Stimulated activated CD4-positive, alpha-beta T cell treated with anti-CD3 and anti-CD28 coated beads, Interleukin-2, amount 100 ng/mL, for 4 hours (primary cell): ENCODE results near the gene RAB26.

Experiments used
- DNase-seq: peaks from one replicate; pipeline ENCODE4 v3.0.0-alpha.2; 2020; ENCODE audit warnings: low read depth

The RAB26 gene

GRCh38 chr16:2178321-2179106, 30.1 kb downstream of the RAB26 start:
- DNase-seq: no peak

- no peak for DNase-seq
Measured at GRCh38 chr16:2179107-2179501, 30.7 kb downstream of the RAB26 start.

DNA sequence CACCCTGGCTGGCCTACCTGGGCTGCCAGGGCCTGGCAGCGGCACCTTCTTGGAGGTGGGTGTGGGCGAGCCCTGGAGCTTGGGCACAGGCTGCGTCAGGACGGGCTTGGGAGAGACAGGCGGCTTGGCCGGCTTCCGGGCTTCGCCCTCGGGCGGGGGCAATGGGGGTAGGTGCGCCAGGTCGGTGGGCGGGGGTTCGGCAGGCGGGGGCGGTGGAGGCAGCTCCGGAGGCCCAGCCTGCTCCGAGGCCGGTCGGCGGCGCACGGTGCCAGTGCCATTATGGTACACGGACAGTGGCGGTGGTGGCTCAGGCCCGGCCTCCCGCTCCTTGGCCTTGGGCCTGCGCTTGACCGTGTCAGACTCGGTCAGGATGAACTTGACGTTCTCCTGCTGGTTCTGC, 31.2 kb downstream of the RAB26 start:
- no peak for DNase-seq

GRCh38 chr16:2180461-2180860, 32.0 kb downstream of the RAB26 start:
- no peak for DNase-seq

GRCh38 chr16:2180962-2181923, 32.8 kb downstream of the RAB26 start:
- no peak for DNase-seq

- DNase-seq: no peak
Measured at GRCh38 chr16:2181952-2182351, 33.5 kb downstream of the RAB26 start.

- no peak for DNase-seq
Measured at GRCh38 chr16:2183671-2184070, 35.2 kb downstream of the RAB26 start.

DNA sequence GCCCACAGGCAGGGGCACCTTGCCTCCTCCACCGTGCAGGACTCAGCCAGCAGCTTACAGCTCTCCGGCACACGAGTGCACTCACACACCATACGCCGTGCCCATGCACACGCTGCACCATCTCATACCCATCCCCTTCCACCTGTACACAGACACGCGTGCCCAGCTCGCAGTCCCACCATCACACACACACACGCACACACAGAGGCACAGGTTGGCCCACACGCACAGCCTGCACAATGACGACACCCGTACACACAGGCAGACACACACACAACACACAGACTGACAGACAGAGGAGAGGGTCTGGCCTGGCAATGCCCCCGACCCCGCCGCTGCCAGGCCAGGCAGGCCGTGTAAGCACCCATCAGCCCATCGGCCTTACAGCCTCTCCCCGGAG, 35.9 kb downstream of the RAB26 start:
- no peak for DNase-seq

GRCh38 chr16:2184962-2185361, 36.5 kb downstream of the RAB26 start:
- DNase-seq: no peak

GRCh38 chr16:2186064-2186463, 37.6 kb downstream of the RAB26 start:
- DNase-seq: no peak

- DNase-seq: no peak
Measured at GRCh38 chr16:2186505-2186904, 38.1 kb downstream of the RAB26 start.

DNA sequence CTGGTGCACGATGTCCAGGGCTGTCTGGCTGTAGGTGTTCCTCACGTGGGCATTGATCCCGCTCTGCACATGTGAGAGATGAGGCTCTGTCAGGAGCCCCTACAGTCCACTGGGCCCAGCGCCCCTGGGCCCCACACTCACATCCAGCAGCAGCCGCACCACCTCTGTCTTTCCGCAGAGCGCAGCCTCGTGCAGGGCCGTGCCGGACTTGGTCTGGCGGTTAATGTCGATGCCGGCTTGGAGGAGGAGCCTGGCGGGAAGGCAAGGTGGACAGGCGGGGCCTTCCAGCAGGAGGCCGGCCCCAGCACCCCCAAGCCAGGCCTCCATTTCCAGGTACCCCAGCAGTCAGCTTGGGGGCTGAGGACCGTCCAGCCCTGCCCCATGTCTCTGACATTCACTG, 38.8 kb downstream of the RAB26 start:
- DNase-seq: no peak

- no peak for DNase-seq
Measured at GRCh38 chr16:2188395-2188794, 40.0 kb downstream of the RAB26 start.

DNA sequence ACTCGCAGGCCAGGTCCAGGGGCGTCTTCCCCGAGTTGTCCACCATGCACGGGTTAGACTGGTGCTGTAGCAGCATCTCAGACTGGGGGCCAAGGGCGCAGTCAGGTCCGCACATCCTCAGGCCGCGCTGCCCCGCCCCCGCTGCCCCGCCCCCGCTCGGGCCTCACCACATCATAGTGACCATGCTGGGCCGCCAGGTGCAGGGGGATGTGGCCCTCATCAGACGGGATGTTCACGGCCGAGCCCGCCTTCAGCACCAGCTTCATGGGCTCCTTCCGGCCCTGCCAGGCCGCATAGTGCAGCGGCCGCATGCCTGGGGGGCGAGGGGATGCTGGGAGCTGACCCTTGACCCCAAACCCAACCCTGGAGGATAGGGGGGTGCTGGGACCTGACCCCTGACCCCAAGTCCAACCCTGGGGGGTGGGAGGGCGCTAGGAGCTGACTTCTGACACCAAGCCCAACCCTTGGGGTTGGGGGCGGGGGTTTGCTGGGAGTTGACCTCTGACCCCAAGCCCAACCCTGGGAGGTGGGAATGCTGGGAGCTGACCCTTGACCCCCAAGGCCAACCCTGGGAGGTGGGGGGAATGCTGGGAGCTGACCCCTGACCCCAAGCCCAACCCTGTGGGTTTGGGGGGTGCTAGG, 40.9 kb downstream of the RAB26 start:
- no peak for DNase-seq

DNA sequence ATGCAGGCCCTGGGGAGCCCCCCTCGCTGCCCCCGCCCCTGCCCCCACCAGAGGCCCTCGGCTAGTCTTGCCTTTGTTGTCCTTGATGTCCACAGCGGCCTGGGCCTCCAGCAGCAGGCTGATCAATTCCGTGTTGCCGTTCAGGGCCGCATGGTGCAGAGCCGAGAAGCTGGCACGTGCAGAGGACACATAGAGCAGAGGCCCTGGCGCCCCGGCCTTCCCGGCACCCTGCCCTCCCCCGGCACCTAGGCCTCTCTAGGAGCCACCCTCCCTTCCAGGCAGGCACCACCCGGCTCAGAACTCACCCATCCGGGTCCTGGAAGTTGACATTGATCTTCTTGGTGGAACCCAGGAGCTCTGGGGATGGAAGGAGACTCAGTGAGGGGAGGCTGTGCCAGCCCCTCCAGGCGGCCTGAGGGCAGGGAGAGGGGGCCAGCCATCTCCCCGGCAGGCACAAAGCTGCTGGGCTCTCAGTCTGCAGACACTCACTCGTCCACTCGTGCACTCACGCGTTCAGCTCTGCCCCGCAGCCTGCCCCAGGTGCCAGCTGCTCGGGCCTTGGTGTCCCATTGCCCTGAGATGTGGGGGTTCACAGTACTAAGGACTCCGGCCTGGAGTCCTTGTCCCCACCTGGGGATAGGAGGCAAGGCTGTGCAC, 41.7 kb downstream of the RAB26 start:
- DNase-seq: no peak

DNA sequence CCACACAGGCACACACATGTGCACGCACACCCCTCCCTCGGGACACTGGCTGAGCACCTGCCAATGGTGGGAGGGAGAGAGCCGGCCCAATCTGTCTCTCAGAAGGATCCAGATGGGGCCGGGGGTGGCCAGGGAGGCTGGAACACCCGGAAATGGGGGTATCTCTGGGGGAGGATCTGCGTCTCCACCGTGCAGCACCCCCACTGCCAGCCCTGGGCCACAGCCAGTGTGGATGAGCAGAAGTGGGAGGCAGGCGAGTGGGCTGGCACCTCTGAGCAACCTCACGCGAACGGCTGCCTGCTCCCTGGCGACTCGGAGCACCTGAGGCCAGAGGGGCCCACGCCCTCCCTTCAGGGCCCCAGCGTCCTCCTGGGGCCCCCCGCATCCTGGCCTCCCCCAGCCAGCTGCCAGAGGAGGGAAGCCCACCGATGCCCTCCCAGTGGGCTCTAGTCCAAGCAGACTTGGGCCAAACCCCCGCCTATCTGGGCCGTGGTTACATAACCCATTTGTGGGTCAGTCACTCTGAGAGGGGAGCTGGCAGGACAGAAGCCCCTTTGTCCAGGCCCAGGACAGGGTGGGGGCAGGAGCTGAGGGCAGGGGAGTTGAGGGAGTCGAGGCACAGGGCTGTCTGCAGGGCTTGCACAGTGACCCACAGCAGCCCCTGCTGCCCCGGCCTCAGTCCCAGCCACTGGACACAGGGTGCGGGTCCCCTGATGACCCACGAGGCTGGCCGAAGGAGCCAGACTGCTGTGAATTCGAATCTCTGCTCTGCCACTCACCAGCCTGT, 42.4 kb downstream of the RAB26 start:
- no peak for DNase-seq

- no peak for DNase-seq
Measured at GRCh38 chr16:2191446-2191706, 43.0 kb downstream of the RAB26 start.

DNA sequence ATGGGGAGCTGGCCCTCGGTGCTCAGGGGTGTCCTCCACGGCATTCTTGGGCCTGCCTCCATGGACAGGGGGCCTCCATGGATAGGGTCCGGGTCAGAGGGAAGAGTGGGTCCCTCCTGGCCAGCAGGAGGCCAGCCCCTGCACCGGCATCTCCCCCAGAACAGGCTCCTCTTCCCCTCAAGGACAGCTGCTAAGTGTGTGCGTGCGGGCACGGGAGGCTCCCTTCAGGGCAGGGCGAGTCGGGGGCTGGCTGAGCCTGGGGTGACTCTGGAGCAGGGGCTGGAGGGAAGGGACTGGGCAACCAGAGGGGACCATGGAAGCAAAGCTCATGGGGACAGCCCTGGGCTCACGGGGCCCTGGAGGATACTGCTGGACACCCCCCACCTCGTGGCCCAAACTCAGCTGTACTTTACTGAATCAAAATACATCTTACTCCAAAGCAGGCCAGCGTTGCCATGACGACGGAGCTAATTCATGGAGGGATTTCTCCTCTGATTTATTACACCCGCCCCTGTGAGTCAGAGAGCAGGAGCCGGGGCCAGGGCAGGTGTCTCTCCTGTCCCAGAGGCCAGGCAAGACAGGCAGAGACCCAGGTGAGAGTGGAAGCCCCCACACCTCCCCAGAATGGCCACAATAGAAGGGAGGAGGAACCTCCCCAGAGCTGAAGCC, 45.9 kb downstream of the RAB26 start:
- no peak for DNase-seq

- DNase-seq: peak; percentile 50
Measured at GRCh38 chr16:2194852-2195321, 46.5 kb downstream of the RAB26 start.

GRCh38 chr16:2195322-2196161, 47.1 kb downstream of the RAB26 start:
- no peak for DNase-seq
